Caco-2 (cell line): Measurements from ENCODE around the gene ACVR2B. TPM values are rescaled to one million over a fixed set of nuclear protein-coding genes. Genes with fewer than 3 reads are reported as not detected.

Experiments used
- BruUV-seq: library from RNA; stranded (reverse); fragments of 400-500 nt; replicated peaks from 2 replicates; lab custom pipeline; 2021; lab: Mats Ljungman, UMichigan
- CTCF ChIA-PET: fragments of 300-600 bp; sonication (Branson Sonifier 250); formaldehyde crosslinking; loops from one replicate; lab custom pipeline; 2022; ENCODE audit warnings: antibody characterized with exemption; lab: Charles Lee
- POLR2A ChIA-PET: fragments of 300-600 bp; sonication (Branson Sonifier 250); formaldehyde crosslinking; loops from one replicate; lab custom pipeline; 2022; ENCODE audit warnings: antibody characterized with exemption; lab: Charles Lee
- DNase-seq, 2 experiments: peaks; one replicate each; pipeline versions ENCODE4 v3.0.0 to v3.0.0-alpha.2; 2020 to 2022
- H3K27me3 ChIP-seq: replicated peaks from 2 replicates; pipeline ENCODE4 v1.6.0; 2011; ENCODE audit warnings: low read length; ENCODE audit not compliant: control insufficient read depth, insufficient read depth
- H3K36me3 ChIP-seq: 2 replicates; pipeline ENCODE4 v1.5.1; 2011; ENCODE audit warnings: low read length; ENCODE audit not compliant: control insufficient read depth, insufficient read depth
- H3K4me1 ChIP-seq: fragments of 250-450 bp; sonication (Bioruptor Pico); 2 replicates; pipeline ENCODE4 v1.5.1; 2020; ENCODE audit warnings: mild to moderate bottlenecking
- H3K4me3 ChIP-seq: 2 replicates; pipeline ENCODE4 v1.5.1; 2011; ENCODE audit warnings: low read depth, mild to moderate bottlenecking, control low read depth, low read length
- H3K9me3 ChIP-seq: fragments of 250-450 bp; sonication (Bioruptor Pico); 2 replicates; pipeline ENCODE4 v1.5.1; 2020; ENCODE audit warnings: mild to moderate bottlenecking, moderate library complexity
- H3K27ac Mint-ChIP-seq: one replicate; pipeline ENCODE4 v1.8.0; 2022; ENCODE audit warnings: mixed read lengths; ENCODE audit not compliant: unreplicated experiment
- H3K27me3 Mint-ChIP-seq: one replicate; pipeline ENCODE4 v1.8.0; 2022; ENCODE audit warnings: mixed read lengths; ENCODE audit not compliant: insufficient read depth, unreplicated experiment
- H3K36me3 Mint-ChIP-seq: one replicate; pipeline ENCODE4 v1.8.0; 2022; ENCODE audit warnings: mild to moderate bottlenecking, mixed read lengths; ENCODE audit not compliant: insufficient read depth, unreplicated experiment
- H3K4me1 Mint-ChIP-seq: one replicate; pipeline ENCODE4 v1.8.0; 2022; ENCODE audit warnings: low read depth, mixed read lengths; ENCODE audit not compliant: unreplicated experiment
- H3K4me3 Mint-ChIP-seq: one replicate; pipeline ENCODE4 v1.8.0; 2022; ENCODE audit warnings: mild to moderate bottlenecking, moderate library complexity, mixed read lengths; ENCODE audit not compliant: unreplicated experiment
- H3K9me3 Mint-ChIP-seq: one replicate; pipeline ENCODE4 v1.8.0; 2022; ENCODE audit warnings: mixed read lengths; ENCODE audit not compliant: unreplicated experiment
- CTCF ChIP-seq, 2 experiments: fragments of 200-600 bp in 1 of 2; IDR thresholded peaks; 1 replicate in 1 of 2; 2 replicates in 1 of 2; pipeline versions ENCODE4 v1.5.1 to v1.8.0; 2011 to 2022; ENCODE audit warnings: antibody characterized with exemption in 1 of 2, control low read depth in 1 of 2, inconsistent platforms in 1 of 2, low read depth in 1 of 2, low read length in 1 of 2, mild to moderate bottlenecking in 1 of 2, moderate library complexity in 1 of 2; ENCODE audit not compliant: insufficient read depth in 1 of 2, severe bottlenecking in 1 of 2, unreplicated experiment in 1 of 2
- intact Hi-C: fragments of 100-400 bp; cut with micrococcal nuclease; formaldehyde crosslinking; loops from one replicate; pipeline ENCODE4 v1.10.0; 2022; ENCODE audit not compliant: unreplicated experiment
- total RNA-seq: library from RNA; stranded (reverse); gene quantifications from 2 replicates; pipeline ENCODE4 v1.2.3, GENCODE V29; 2022

The ACVR2B gene
- total RNA-seq, 1 experiment from 2014 or later: 21.4 TPM

- Mint-ChIP-seq H3K4me1 (no peaks in the 10 kb centered on the region), H3K9me3 (no peaks in the 10 kb centered on the region), H3K27ac (no peak overlapping the region), H3K4me3 (no peak overlapping the region), H3K27me3 (no peaks in the 10 kb centered on the region), H3K36me3 (no peaks in the 10 kb centered on the region)
- H3K4me3 ChIP-seq: no peak overlapping the region
- intact Hi-C loops: no loop called here
- CTCF ChIA-PET: interaction anchor here (0.6 kb wide), 1 partner anchor 11 kb away, joined by 3 read pairs; no protein-coding TSS in a partner anchor
- no TSS peak for BruUV-seq
- TF ChIP-seq CTCF (IDR thresholded peaks at IDR 0.05; ENCODE audit: insufficient read depth in 1 of 2, low read depth in 1 of 2, low read length in 1 of 2, severe bottlenecking in 1 of 2, unreplicated experiment in 1 of 2): no peak
- no peak for DNase-seq
- H3K9me3 ChIP-seq: no peaks in the 10 kb centered on the region
- no peaks in the 10 kb centered on the region for H3K27me3 ChIP-seq
- H3K36me3 ChIP-seq: peaks cover 4% of the 10 kb centered on the region
- no peaks in the 10 kb centered on the region for H3K4me1 ChIP-seq
- POLR2A ChIA-PET: no interaction called here
Observed at GRCh38 chr3:38476157-38476756, 22.6 kb downstream of the ACVR2B start.

- Mint-ChIP-seq H3K27me3 (no peaks in the 10 kb centered on the region), H3K9me3 (no peaks in the 10 kb centered on the region), H3K27ac (no peak overlapping the region), H3K36me3 (peaks cover 2% of the 10 kb centered on the region), H3K4me1 (no peaks in the 10 kb centered on the region), H3K4me3 (no peak overlapping the region)
- Histone ChIP-seq H3K27me3 (no peaks in the 10 kb centered on the region), H3K4me3 (no peak overlapping the region), H3K9me3 (no peaks in the 10 kb centered on the region), H3K4me1 (no peaks in the 10 kb centered on the region), H3K36me3 (peaks cover 7% of the 10 kb centered on the region)
- intact Hi-C loops: no loop called here
- no peak for DNase-seq
- POLR2A ChIA-PET: no interaction called here
- TF ChIP-seq CTCF (IDR thresholded peaks at IDR 0.05; ENCODE audit: insufficient read depth in 1 of 2, low read depth in 1 of 2, low read length in 1 of 2, severe bottlenecking in 1 of 2, unreplicated experiment in 1 of 2): no peak
- CTCF ChIA-PET: no interaction called here
- no TSS peak for BruUV-seq
Observed at GRCh38 chr3:38477057-38477820, 23.5 kb downstream of the ACVR2B start.

- intact Hi-C loops: no loop called here
- H3K27me3 ChIP-seq: no peaks in the 10 kb centered on the region
- no TSS peak for BruUV-seq
- ChIA-PET POLR2A (no interaction called here), CTCF (no interaction called here)
- H3K9me3 Mint-ChIP-seq: no peaks in the 10 kb centered on the region
- H3K36me3 ChIP-seq: peaks cover 7% of the 10 kb centered on the region
- no peak for DNase-seq
- no peaks in the 10 kb centered on the region for H3K4me1 ChIP-seq
- H3K9me3 ChIP-seq: no peaks in the 10 kb centered on the region
- H3K36me3 Mint-ChIP-seq: peaks cover 5% of the 10 kb centered on the region
- no peak overlapping the region for H3K4me3 ChIP-seq
- TF ChIP-seq CTCF (IDR thresholded peaks at IDR 0.05; ENCODE audit: insufficient read depth in 1 of 2, low read depth in 1 of 2, low read length in 1 of 2, severe bottlenecking in 1 of 2, unreplicated experiment in 1 of 2): no peak
- no peak overlapping the region for H3K4me3 Mint-ChIP-seq
- no peaks in the 10 kb centered on the region for H3K27me3 Mint-ChIP-seq
- no peak overlapping the region for H3K27ac Mint-ChIP-seq
- no peaks in the 10 kb centered on the region for H3K4me1 Mint-ChIP-seq
Observed at GRCh38 chr3:38477839-38478450, 24.3 kb downstream of the ACVR2B start.
